ENCODE results near the gene PDE10A. TPM values are rescaled to one million over a fixed set of nuclear protein-coding genes. Genes with fewer than 3 reads are reported as not detected.

PDE10A gene
- total and polyA plus RNA-seq, 2 of the 8 experiments (the other 6 are each of a cell fraction or from before 2014, with no cell fraction given), result 1.1 to 2.4 TPM

GRCh38 chr6:165298875-165299274 is 364.2 kb downstream of the PDE10A start (continued):
- TF ChIP-seq ATF2 (IDR thresholded peaks at IDR 0.05; ENCODE audit: low read length) (no peak), SUZ12 (IDR thresholded peaks at IDR 0.05; ENCODE audit: low read length) (no peak), HDAC2 (IDR thresholded peaks at IDR 0.05; ENCODE audit: borderline replicate concordance in 1 of 2, low read depth in 2 of 2, low read length in 2 of 2) (no peak), EGR1 (IDR thresholded peaks at IDR 0.05; ENCODE audit: borderline replicate concordance, low read depth, low read length) (no peak)
